ENCODE results near the gene IRF2.

The IRF2 gene

GRCh38 chr4:184474263-184475095 lies at the start of gene IRF2:
Gene IRF2, minus strand, starts transcription at chr4:184474550. Its CDS starts 45,486 bp downstream, at chr4:184429064.
- H3K4me3 ChIP-seq (ENCODE audit: low read depth, low read length): peak within 1 kb of the TSS; percentile 97
- DNase-seq (ENCODE audit: low read depth): peak; percentile 99
- TF ChIP-seq, protein P1, sequence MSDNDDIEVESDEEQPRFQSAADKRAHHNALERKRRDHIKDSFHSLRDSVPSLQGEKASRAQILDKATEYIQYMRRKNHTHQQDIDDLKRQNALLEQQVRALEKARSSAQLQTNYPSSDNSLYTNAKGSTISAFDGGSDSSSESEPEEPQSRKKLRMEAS (IDR thresholded peaks at IDR 0.05; ENCODE audit: low read depth, low read length): peak; percentile 60
- TF ChIP-seq CTCF (IDR thresholded peaks at IDR 0.05; ENCODE audit: low read depth, low read length) (no peak), MYC (IDR thresholded peaks at IDR 0.05; ENCODE audit: low read depth, low read length) (peak; percentile 42), POLR2A (IDR thresholded peaks at IDR 0.05; ENCODE audit: extremely low read depth, insufficient read length) (peak; percentile 70)

- no peak for DNase-seq (ENCODE audit: low read depth)
- TF ChIP-seq MYC (IDR thresholded peaks at IDR 0.05; ENCODE audit: low read depth, low read length) (no peak), CTCF (IDR thresholded peaks at IDR 0.05; ENCODE audit: low read depth, low read length) (no peak), POLR2A (IDR thresholded peaks at IDR 0.05; ENCODE audit: extremely low read depth, insufficient read length) (no peak)
- TF ChIP-seq, protein P1 (IDR thresholded peaks at IDR 0.05; ENCODE audit: low read depth, low read length): no peak
- no peak overlapping the region for H3K4me3 ChIP-seq (ENCODE audit: low read depth, low read length)
Observed at GRCh38 chr4:184515606-184516005, 41.3 kb upstream of the IRF2 start.

- H3K4me3 ChIP-seq (ENCODE audit: low read depth, low read length): peak overlapping the region; percentile 8
- DNase-seq (ENCODE audit: low read depth): peak; percentile 90
- TF ChIP-seq CTCF (IDR thresholded peaks at IDR 0.05; ENCODE audit: low read depth, low read length): no peak
- TF ChIP-seq MYC (IDR thresholded peaks at IDR 0.05; ENCODE audit: low read depth, low read length): no peak
- TF ChIP-seq POLR2A (IDR thresholded peaks at IDR 0.05; ENCODE audit: extremely low read depth, insufficient read length): no peak
- TF ChIP-seq, protein P1 (IDR thresholded peaks at IDR 0.05; ENCODE audit: low read depth, low read length): no peak
Observed at GRCh38 chr4:184514121-184514988, 40.0 kb upstream of the IRF2 start.

DNA sequence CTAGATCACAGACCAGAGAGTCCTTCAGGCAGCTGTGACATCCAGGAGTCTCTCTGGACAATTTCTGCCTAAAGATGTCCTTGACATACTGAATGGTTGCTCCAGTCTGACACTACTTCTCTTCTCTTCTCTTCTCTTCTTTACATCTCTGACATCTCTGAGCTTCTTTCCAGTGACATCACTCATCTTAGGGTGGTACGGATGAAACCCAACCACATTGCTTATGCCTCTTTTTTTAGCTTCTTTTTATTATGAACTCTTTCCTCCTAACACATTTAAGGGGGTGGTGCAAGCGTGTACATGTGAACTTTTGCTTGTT lies 39.4 kb upstream of the IRF2 start:
- DNase-seq (ENCODE audit: low read depth): no peak
- TF ChIP-seq POLR2A (IDR thresholded peaks at IDR 0.05; ENCODE audit: extremely low read depth, insufficient read length) (no peak), CTCF (IDR thresholded peaks at IDR 0.05; ENCODE audit: low read depth, low read length) (no peak), MYC (IDR thresholded peaks at IDR 0.05; ENCODE audit: low read depth, low read length) (no peak)
- TF ChIP-seq, protein P1 (IDR thresholded peaks at IDR 0.05; ENCODE audit: low read depth, low read length): no peak
- H3K4me3 ChIP-seq (ENCODE audit: low read depth, low read length): no peak overlapping the region

- TF ChIP-seq, protein P1 (IDR thresholded peaks at IDR 0.05; ENCODE audit: low read depth, low read length): no peak
- TF ChIP-seq MYC (IDR thresholded peaks at IDR 0.05; ENCODE audit: low read depth, low read length) (no peak), POLR2A (IDR thresholded peaks at IDR 0.05; ENCODE audit: extremely low read depth, insufficient read length) (no peak), CTCF (IDR thresholded peaks at IDR 0.05; ENCODE audit: low read depth, low read length) (no peak)
- no peak overlapping the region for H3K4me3 ChIP-seq (ENCODE audit: low read depth, low read length)
- no peak for DNase-seq (ENCODE audit: low read depth)
Observed at GRCh38 chr4:184511156-184511555, 36.8 kb upstream of the IRF2 start.
